NOMO-1 (cell line): Measurements from ENCODE around the gene IP6K1.

Experiments
- DNase-seq, 2 experiments: peaks; one replicate each; lab custom pipeline; 2025; ENCODE audit not compliant: unreplicated experiment in 2 of 2; lab: John Stamatoyannopoulos, UW

IP6K1 gene

GRCh38 chr3:49727924-49728361 is 58.4 kb downstream of the IP6K1 start:
- DNase-seq: no peak

- no peak for DNase-seq
These were observed 59.0 kb downstream of the IP6K1 start for GRCh38 chr3:49727154-49727923.

GRCh38 chr3:49725906-49726681 is 60.2 kb downstream of the IP6K1 start:
- no peak for DNase-seq

- DNase-seq: no peak
These were observed 61.8 kb downstream of the IP6K1 start for GRCh38 chr3:49724586-49724985.

GRCh38 chr3:49723628-49724551 is 62.5 kb downstream of the IP6K1 start, which contains the start of gene GMPPB:
Gene GMPPB, minus strand, starts transcription at chr3:49723951. Its CDS starts 225 bp downstream, at chr3:49723726.
- peak; percentile 97 for DNase-seq

- peak; percentile 10 to 25 for DNase-seq
These were observed 63.1 kb downstream of the IP6K1 start for GRCh38 chr3:49723296-49723627.

GRCh38 chr3:49722896-49723295 is 63.4 kb downstream of the IP6K1 start:
- no peak for DNase-seq

- no peak for DNase-seq
These were observed 64.2 kb downstream of the IP6K1 start for GRCh38 chr3:49721896-49722781.

- DNase-seq: no peak
These were observed 64.8 kb downstream of the IP6K1 start for GRCh38 chr3:49721596-49721895.

- DNase-seq: no peak
These were observed 65.3 kb downstream of the IP6K1 start for GRCh38 chr3:49720855-49721595.

- DNase-seq: peak; percentile 74 to 75
These were observed 67.0 kb downstream of the IP6K1 start, which contains the start of gene AMIGO3 for GRCh38 chr3:49719214-49719884. Gene AMIGO3, minus strand, starts transcription at chr3:49719684. Its CDS starts 219 bp downstream, at chr3:49719465.

- DNase-seq: no peak
These were observed 67.5 kb downstream of the IP6K1 start for GRCh38 chr3:49718858-49719213.

- DNase-seq: no peak
These were observed 68.1 kb downstream of the IP6K1 start for GRCh38 chr3:49717959-49718857.

- DNase-seq: no peak
These were observed 69.0 kb downstream of the IP6K1 start for GRCh38 chr3:49717211-49717958.

- DNase-seq: no peak
These were observed 69.6 kb downstream of the IP6K1 start for GRCh38 chr3:49716691-49717210.

- no peak for DNase-seq
These were observed 70.2 kb downstream of the IP6K1 start for GRCh38 chr3:49716169-49716568.

GRCh38 chr3:49715611-49716121 is 70.7 kb downstream of the IP6K1 start:
- DNase-seq: no peak
